SK-N-DZ (cell line): Measurements from ENCODE around the gene DGKK.
"Not testable (repeated sequence)": the region's sequence is repeated elsewhere in the genome, so short reads cannot be mapped to it uniquely, and the experiment has no call there.

Source experiments
- DNase-seq: peaks from one replicate; pipeline ENCODE4 v3.0.0-alpha.2; 2015; ENCODE audit warnings: low spot score

Gene DGKK

DNA sequence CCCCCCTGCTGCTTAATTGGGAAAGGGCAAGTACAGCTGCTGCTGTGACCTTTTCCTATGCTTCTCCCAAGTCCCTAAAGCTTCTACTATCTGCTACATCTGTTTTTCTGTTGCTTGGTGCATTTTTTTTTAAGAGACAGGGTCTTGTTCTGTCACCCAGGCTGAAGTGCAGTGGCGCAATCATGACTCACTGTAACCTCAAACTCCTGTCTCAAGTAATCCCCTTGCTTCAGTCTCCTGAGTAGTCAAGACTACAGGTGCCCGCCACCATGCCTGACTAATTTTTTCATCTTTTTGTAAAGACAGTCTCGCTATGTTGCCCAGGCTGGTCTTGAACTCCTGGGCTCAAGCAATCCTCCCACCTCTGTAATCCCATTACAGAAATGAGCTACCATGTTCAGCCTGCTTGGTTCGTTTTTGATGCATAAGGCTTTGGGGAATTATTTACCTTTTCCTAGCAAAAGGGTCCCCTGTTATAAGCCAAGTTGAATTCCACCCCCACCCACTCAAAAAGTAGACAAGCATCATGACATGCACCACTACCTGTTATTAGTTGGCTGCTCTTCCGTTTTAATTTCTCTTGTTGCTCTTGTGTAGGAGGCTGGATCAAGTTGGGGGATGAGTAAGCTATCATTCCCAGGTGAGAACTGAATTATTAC, 39.6 kb downstream of the DGKK start:
- no peak for DNase-seq

DNA sequence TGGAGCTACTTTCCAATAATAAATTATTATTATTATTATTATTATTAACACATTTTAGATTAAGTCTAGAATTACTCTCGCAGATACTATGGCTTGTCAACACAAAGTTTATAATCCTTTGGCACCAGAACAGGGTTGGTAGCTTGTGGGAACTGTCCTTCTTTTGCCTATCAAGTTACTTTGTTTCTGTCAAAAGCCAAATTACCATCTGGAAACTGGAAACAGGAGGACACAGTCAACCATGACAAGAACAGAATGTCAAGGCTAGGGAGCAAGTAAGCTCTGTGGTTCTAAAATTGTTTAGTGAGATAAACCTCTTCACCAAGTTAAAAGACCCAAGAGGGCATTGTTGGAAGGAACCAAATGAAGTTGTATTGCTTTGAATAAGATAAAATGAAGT, 42.5 kb downstream of the DGKK start:
- no peak for DNase-seq

DNA sequence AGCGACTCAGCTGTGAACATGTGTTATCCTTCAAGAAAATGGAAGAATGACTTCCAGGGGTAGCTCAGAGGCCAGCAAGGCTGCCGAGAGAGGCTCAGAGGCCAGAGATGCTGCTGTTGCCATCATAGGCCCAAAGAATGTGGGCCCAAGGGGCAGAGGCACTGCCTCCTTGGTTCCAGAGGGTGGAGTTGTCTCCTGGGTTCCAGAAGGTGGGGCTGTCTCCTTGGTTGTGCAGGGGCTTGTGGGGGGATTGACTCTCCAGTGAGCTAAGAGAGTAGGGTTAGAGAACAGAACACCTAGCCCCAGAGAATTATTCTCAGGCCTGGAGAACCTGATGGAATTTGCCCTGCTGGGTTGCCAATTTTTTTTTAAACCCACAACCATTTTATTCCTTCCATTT, 62.6 kb downstream of the DGKK start:
- no peak for DNase-seq

GRCh38 chrX:50403903-50404302, 66.7 kb downstream of the DGKK start:
- no peak for DNase-seq

GRCh38 chrX:50402886-50403285, 67.7 kb downstream of the DGKK start:
- DNase-seq: no peak

DNA sequence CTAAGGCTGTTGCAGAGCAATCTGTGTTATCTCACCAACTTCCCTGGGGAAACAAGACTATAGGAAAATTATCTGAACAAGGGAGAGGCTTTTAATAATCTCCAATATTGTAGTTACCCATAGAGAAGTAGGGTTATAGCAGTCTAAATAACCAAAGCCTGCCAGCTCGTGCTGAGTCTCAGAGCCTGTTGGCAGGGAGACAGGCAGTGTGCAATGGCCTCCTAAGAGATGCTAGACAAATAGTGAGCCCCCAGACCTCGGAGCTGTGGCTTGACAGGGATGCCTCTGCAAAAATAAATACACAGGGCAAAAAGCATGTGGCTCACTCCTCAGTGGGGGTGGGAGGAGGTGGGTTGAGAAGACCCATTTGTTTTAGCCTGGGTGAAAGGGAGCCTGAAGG, 76.7 kb downstream of the DGKK start:
- DNase-seq: no peak

DNA sequence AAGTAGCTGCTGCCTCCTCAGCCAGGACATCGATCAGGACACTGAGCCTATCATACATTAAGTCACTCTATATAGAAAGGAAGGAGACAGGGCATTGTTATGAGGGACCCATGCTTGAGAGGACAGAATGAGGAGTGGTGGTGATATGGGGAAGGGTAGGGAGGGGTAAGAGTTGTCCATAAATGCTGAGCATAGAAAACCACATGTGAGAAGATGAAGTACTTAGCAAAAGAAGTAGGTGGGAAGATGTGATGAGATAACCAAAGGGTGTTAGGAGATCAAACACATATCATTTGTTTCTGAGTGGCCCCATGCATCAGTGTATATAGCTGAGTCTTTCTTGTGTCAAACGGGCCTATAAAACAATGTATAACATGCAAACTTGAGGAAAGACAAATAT, 84.1 kb downstream of the DGKK start:
- no peak for DNase-seq

- DNase-seq: no peak
Observed at GRCh38 chrX:50381729-50382415, 88.8 kb downstream of the DGKK start.

DNA sequence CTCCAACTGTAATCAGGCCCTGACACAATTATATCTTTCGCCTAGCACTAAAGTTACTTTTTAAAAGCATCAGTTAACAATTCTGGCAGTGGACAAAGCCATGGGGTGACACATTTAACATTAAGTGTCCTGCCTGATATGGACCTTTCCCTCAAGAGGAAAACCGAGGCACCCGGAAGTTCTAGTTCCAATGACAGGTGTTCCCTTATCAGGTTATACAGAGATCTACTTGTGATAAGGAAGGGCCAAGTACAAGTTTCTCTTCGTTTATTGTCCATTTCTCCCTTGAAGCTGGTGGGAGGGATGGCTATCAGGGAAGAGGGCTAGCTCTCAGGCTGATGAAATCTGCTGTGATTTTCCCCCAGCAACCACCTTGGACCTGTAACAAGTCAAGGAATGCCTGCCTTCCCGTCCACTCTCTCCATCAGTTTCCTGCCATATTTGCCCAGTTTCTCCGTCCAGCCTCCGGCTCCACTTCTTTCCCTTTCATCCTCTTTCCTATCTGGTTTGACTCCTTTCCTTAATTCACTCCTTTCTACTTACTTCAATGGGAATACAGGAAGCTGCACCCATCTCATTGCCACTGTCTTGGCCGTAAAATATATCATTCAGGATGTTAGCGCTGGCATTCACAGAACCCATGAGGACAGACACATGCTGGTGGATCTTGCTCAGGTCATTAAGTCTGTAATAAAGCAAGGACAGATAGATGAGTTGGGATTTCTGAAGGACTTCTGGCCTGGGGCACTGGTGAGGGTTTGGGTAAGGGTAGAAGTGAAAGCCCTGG, 95.0 kb downstream of the DGKK start:
- DNase-seq: no peak

GRCh38 chrX:50372966-50373365, 97.7 kb downstream of the DGKK start:
- no peak for DNase-seq

- no peak for DNase-seq
Observed at GRCh38 chrX:50343917-50344316, 126.7 kb downstream of the DGKK start.

GRCh38 chrX:50333308-50333707, 137.3 kb downstream of the DGKK start:
- DNase-seq: no peak

DNA sequence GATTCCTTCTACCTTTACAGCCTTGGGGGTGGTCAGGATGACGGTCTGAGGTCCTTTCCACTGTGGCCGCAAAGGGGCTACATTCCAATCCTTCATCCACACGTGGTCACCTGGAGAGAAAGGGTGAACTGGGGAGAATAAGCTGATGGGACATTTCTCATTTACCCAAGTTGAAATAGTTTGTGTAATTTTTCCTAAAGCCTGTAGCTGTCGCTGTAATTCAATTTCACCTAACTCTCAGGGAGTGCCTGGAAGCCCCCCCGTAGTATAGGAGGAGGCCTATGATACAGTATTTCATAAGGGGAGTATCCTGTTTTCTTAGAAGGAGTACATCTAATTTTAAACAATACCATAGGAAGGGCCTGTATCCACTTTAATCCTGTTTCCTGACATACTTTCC, 138.0 kb downstream of the DGKK start:
- not testable (repeated sequence) for DNase-seq

GRCh38 chrX:50327235-50327634, 143.4 kb downstream of the DGKK start:
- no peak for DNase-seq
